Vagina (tissue), 2 donors: Measurements from ENCODE around the gene NFYC.

Experiments
- CTCF ChIP-seq, 3 experiments: fragments of 450-650 bp in 2 of 3; fragments of 200-600 bp in 1 of 3; sonication (generic) in 1 of 3; IDR thresholded peaks; one replicate each; pipeline ENCODE4 v1.5.1; 2017 to 2019; ENCODE audit warnings: antibody characterized with exemption in 3 of 3, mild to moderate bottlenecking in 2 of 3, moderate library complexity in 2 of 3
- POLR2A ChIP-seq, 2 donors: fragments of 450-650 bp; IDR thresholded peaks; one replicate each; pipeline ENCODE4 v1.6.1; 2017; ENCODE audit warnings: antibody characterized with exemption in 2 of 2, mild to moderate bottlenecking in 2 of 2, moderate library complexity in 2 of 2

GRCh38 chr1:40774266-40774998, 82.9 kb downstream of the NFYC start:
- peak in 2 of 3 experiments; percentile 64 to 65 for TF ChIP-seq CTCF (IDR thresholded peaks at IDR 0.05)
- TF ChIP-seq POLR2A (IDR thresholded peaks at IDR 0.05): no peak
